Effector CD4-positive, alpha-beta T cell (primary cell): ENCODE results near the gene DDI1. TPM values are rescaled to one million over a fixed set of nuclear protein-coding genes. Genes with fewer than 3 reads are reported as not detected.

Experiments used
- DNase-seq: peaks from one replicate; pipeline ENCODE4 v3.0.0-alpha.2; 2020
- total RNA-seq: gene quantifications from one replicate; lab custom pipeline; 2026; lab: John Stamatoyannopoulos, UW

Gene DDI1
- not detected for total RNA-seq

DNA sequence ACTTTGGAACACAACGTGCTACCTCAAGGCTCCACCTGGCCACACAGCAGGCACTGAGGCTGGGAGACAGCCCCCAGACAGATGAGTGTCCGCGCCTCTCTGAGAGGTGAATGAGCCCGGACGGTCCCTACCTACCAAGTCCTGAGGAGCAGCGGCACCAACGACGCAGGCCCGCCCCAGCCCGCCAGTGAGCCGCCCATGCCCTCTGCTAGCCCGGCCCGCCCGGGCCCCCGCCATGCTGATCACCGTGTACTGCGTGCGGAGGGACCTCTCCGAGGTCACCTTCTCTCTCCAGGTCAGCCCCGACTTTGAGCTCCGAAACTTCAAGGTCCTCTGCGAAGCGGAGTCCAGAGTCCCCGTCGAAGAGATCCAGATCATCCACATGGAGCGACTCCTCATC, at the start of gene DDI1:
TSS of gene DDI1 (plus strand) at position 53 of the 400 bp plus-strand sequence. CDS start at position 236, 183 bp downstream.
- DNase-seq = no peak

DNA sequence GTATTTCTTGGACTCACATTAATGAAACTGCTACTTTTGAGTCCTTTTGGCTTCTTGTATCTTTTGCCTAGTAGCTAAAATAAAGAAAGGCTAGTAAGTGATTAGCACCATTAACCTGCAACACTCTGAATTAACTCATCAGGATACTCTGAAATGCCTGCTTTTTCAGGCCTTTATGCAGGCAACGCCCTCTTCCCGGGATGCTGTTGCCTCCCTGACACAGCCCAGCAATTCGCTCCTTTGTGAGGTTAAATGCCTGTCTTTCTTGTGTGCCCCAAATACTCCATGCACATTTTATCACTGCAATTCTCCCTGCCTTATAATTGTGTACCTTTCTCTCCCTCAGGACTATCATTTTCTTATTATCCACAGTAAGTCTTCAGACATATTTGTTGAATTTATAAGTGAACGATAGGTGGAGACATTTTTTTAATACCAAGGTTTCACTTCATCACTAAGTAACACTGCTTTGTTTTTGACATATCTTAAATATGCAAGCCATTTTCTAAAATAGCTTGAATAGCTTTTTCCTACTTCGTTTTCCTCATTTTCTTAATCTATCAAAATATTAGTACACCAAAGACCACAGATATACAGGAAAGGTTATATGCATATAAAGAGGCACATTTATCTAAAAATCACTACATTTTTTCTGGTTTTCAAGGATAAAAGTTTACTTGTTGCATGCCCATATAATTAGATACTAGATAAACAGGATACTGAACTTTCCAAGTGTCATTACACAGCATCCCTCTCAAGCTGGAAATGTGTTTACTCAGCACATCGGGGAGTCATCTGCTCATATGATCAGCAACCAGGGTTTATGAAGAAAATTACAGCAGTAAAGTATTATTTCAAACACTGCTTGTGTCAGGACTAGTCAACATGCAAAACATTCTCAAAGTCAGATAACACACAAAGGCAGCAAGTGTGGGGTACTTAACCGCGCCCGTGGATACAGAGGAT, 48.5 kb upstream of the DDI1 start:
- no peak for DNase-seq

DNA sequence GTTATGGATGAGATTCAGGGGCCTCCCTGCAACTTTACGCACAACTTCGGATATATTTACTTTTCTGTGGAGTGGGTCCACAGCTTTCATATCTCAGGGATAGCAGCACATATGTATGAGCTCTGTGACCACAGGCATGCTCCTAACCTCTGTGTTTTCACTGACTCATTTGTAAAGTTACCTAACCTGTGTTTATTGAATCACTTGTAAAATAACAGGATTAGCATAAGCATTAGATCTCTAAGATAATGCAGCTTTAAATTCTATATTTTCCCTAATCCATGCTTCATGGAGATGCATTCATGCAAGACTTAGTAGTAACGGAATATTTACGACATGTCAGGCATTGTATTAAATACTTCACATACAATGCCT, 47.9 kb upstream of the DDI1 start:
- no peak for DNase-seq

DNA sequence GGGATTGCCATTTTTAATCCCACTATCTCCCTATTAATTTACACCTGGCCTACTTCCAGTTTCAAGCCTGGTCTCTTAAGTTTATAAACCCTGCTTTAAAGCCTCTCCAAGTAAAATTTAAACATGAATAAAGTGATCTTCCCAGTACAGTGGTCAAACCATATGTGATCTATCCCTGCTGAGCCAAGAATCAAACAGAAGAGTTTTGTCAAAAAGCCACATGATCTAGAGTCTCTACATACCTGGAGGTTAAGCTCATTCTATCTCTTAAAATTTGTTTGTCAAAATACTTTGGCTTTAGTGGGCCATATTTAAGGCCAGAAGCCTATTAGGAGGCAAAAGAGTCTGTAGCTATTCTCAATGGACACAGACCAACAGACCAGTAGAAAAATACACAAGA, 42.9 kb upstream of the DDI1 start:
- DNase-seq = no peak

DNA sequence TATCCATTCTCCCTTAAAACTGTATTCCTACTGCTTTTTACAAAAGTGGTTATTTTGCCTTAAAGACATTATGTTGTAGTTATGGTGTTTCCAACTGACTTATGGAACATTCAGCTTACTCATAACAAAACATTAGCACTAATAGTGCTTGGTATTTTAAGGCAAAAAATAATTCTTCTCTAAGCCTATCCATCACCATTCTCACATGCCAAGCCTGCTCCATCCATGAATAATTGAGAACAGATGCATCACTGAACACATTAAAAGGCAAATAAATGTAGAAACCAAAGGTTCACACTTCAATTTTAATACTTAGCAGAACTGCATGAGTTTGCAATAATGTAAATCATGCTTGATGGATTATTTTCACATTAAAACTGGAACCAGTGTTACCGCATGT, 42.3 kb upstream of the DDI1 start:
- no peak for DNase-seq

DNA sequence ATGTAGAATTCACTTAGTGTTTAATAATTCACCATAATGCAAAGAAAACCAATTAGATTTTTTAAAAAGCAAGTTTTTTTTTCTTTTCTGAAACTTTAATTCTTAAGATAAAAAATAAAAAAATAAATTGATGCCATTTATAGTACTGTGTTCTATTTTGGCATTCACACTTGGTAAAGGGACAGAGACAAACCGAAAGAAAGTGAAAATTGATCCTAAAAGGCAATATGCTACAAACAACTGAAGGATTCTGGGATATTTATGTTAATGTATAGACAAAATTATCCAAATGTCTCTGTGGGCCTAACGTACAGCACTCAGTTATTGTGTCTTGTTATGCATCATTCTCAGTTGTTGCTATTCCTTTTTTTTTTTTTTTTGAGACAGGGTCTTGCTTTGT, 41.9 kb upstream of the DDI1 start:
- no peak for DNase-seq

DNA sequence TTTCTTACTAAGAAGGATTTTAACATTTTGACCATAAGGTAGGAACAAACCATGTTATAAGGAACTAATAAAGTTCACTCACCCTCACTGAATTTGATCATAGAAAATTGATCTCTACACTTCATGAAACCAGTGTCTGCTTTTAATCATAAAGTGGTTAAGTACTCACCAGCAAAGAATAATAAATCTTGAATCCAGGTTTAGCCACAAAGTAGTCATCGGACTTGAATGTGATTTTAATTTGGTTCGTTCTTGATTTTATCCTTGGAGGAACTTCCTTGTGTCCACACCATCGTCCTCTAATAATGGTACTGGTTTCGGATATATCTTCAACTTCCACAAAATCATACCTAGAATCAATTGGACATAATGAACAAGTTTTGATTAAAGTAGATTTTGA, 40.5 kb upstream of the DDI1 start:
- no peak for DNase-seq

DNA sequence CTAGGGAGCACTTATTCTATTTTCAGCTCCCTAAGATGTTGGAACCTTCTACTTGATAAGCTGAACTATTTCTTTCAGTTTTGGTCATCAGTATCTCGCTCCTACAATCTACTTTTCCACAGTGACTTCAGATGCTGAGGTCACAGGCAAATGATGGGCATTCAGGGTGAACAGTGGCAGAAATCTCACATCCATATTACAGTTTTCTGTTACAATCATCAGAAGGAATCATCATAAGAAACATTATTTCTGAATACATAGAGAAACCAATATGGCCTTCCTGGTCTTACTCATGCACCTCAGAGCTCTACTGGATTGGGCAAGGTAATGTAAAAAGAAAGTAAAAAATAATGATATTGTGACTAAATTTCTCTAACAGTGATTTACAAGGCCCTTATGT, 39.4 kb upstream of the DDI1 start:
- no peak for DNase-seq

DNA sequence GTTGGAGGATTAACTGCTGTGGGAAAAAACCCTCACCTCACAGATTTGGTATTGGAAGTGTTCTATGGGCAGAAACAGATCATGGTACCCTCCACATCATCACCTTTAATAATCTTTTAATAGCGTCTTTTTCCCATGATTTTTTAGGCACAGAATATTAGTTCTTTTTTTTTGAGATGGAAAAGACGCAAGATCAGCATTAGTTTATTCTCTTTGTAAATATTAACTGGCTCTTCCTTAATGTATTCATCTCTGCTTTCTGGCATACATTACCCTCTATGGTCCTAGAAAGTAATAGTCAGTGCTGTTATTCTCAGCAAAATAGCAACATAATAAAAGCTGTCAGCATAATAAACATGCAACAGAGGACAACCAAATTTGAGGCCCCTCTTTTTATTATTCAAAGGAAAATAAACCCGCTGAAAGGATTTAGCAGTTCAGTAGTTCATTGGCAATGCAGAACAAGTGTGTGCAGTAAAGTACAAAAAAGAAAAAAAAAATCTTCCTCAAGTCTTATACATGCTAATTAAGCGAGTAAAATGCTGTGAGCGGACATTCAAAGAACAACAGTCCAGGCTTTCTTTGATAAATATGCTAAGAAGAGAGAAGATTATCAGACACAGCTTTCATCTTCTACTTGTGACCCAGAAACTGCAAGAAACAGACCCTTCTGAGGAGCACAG, 37.5 kb upstream of the DDI1 start:
- no peak for DNase-seq

DNA sequence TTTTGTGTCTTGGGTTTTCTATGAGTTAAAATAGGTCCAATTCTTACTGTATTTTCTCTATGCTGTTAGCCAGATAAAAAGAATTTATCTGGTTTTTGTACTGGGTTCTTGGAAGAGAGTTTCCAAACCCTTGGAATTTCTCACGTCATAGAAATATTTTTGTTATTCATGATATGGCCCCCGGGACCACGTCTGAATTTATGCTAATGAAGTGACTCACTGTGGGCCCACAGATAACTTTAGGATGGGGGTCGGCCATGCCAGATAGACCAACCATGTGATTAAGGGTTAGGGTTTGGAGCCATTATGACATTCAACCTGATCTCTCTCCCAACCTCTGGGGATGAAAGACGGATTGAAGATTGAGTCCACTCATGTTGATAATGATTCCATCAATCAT, 35.6 kb upstream of the DDI1 start:
- no peak for DNase-seq

DNA sequence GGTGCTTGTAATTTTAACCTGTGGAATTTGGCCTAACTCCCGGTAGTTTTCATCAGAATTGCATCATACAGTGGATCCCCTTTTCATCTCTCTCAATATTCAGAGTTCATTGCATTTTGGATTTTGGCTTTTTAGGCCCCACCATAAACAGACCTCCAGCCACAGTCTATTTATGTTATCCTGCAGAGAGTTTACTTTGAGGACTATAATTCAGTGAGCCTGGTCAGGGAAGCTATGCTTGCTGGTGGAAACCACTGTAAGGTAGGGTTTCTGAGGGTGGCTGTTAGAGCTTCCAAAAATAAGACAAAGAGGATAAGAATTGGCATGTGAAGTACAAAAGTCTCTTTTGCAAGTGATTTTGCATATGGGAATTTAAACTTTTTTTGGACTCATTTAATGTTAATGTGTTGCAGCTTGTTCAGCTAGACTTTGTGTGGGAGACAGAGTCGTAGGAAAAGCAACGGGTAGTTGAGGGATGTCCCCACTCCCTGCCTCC, 34.8 kb upstream of the DDI1 start:
- no peak for DNase-seq

DNA sequence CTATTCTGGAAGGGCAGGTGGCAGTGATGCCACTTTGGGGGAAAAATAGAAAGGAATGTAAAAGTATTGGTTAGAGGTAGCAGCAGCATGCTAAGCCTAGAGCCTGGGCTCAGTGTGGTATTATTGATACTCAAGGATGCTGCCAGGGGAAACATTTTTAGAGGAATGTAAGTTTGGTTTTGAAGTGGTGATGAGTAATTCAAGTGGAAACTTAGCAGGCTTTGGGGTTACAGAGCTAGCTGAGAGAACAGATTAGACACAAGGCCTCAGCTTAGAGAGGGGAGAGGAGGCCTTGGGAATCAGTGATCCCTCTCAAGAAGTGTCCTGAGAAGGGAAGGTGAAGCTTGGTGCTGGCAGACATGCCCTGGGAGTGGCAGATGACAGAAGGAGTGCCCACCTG, 32.9 kb upstream of the DDI1 start:
- no peak for DNase-seq

DNA sequence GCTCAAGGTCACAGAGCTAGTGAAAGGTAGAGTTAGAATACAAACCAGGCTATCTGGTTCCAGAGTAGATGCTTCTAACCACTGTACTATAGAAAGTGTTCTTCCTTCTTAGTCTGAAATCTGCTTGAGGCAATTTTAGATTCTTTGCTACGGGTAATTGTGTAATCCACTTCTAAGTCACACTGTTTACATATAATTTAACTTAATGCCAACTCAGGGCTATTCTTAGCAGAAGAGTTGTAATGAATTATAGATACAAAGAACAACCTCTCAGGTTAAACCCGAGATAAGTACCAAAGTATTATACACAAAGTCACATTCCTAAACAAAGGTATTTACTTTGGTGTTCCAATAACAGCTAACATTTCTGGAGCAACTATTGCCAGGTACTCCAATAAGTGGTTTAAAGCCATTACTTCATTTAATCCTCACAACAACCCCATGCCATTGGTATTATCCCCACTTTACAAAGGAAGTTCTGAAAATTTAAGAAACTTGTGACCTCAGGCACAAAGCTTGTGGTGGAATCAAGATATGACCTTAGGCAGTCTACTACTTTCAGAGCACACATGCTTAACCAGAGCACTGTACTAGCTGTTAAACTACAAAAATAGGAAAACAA, 31.1 kb upstream of the DDI1 start:
- DNase-seq = no peak

DNA sequence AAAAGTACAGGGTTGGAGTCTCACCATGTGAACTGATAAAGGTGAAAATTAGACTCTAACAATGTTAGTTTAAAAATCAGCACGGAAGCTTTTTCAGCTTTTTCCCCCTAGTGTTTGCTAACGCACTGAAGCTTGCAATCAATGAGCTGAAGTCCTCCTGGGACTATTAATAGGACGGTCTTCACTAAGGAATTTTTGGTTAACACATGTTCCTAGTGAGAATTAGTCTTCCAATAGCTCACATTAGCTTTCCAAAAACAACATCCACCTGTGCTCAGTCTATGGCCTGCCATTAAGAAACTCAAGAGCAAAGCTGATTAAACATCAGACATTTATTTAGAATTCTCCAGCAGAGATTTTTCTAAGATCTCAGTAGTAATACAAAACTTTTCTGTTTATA, 26.7 kb upstream of the DDI1 start:
- DNase-seq = no peak

DNA sequence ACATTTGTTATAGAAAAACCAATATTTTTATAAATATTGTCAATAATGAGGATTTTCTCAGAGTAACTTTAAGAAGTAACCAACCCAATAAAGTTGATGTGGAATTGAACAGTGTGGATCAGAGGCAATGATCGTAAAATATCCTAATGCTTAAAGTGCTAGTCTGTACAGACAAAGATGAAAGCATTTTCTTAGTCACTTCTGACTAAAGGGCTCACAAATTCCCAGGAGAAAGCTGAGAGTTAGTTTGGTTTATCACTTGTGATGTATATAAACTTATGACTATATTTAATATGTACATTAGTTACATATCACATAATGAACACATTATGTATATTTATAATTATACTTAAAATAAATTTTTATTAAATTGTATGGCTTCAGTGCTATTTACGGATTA, 25.4 kb upstream of the DDI1 start:
- DNase-seq = no peak

DNA sequence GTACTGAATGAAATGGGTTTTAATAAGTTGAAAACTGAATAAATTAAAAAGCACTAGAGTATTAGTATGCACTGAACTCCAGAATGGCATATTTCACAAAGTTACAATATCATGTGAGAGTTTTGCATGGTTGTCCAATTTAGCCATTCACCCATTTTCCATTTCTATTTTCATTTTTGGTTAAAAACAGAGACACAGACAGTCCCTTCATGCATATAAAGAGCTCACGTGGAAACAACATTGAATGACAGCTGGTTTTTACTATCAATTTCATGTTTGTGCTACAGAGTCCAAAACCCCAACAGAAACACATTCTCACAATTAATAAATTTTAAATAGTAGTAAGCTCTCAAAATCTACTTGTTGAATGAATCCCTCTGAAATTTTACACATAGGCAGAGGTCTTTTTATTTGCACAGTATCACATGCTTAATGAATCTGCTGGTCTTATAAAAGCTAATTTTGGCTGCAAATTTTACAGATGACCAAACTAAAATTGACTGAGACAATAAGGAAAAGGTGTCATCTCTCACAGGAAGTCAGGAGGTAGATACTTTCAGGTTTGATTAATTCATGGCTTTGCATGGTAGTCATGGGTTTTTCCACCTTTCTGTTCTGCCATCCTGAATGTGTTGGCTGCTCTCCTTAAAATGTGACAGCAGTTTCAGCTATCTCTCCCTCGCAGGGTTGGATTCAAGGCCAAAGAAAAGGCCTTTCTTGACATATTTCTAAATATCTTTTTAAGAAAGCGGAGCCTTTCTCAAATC, 20.6 kb upstream of the DDI1 start:
- no peak for DNase-seq

DNA sequence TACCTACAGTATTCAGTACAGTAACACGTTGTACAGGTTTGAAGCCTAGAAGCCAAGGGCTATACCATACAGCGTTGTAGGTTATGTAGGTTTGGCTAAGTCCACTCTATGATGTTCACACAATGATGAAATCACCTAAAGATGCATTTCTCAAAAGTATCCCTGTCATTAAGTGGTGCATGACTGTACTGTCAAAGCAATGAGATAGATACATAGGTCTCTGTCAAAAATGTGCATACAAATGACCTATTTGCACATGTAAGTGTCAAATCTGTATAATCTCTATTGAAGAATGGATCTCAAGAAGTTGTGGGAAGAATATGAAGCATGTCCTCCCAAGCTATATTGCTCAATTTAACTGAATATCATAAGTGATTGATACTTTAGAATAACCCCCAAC, 11.9 kb upstream of the DDI1 start:
- no peak for DNase-seq

DNA sequence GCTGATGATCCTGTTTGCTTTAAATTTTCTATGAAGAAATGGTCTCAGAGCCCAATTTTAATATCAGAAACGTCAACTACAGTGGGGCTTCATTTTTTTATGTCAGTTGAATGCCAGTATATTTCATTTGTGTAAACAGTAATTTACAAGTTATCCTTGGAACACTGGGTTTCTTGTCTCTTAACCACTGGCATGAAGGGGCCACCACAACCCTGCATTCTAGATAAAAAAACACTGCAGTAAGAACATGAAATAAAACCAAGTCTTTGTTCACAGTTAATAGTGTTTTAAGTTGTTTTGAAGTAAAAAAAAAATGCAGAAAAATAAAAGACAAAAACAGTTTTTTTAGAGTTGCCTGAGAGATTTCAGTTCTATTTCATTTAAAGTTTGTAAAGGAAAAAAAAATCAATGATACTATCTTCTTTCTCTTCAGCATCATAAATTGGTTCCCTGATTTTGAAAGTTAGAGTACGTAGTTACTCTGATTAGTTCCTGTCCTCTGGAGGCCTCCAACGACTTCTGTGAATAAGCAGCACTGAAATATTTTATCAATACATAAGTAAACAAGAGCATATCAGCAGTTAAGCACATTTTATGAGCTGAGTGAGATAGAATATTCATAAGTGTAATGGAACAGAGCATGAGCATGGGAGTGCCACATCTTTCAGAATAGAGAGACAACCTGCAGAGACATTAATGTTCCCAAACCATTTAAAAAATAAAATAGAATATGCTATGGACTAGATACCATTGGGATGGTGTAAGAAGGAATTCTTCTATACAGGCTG, 7.8 kb upstream of the DDI1 start:
- no peak for DNase-seq

DNA sequence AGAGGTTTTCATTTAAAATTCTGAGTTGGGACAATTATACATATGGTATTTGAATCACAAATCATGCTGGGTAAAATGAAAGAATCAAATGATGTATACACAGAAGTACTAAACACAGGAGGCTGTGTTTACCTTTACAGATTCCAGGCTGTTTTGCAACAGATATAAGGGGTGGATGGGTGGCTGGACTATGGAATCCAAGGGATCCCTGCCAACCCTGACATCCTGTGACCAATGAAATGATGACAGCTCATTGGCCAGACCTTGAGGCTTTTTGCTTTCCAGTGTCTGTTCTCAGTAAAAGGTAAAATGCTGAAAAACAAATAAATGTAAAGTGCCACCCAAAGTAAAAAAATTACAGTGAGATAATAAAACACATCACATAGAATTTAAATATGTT, 3.3 kb upstream of the DDI1 start:
- no peak for DNase-seq

DNA sequence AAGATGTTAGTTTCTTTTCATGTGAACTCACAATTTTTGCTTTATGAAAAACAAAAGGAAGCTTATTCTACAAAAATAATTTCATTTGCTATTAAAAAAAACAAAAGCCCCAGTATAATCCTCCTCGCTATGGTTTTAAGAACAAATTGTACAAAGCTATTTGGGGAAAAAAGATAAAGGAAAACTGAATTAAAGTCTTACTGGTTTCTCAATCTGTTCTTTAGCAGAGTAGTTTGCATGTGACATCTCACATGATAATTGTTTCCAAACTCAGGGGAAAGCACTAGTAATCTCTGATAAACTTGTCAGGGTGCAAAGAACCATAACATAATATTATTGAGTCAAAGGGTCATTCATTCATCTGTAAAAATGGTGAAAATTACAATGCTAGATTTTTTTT, 2.9 kb upstream of the DDI1 start:
- DNase-seq = no peak

DNA sequence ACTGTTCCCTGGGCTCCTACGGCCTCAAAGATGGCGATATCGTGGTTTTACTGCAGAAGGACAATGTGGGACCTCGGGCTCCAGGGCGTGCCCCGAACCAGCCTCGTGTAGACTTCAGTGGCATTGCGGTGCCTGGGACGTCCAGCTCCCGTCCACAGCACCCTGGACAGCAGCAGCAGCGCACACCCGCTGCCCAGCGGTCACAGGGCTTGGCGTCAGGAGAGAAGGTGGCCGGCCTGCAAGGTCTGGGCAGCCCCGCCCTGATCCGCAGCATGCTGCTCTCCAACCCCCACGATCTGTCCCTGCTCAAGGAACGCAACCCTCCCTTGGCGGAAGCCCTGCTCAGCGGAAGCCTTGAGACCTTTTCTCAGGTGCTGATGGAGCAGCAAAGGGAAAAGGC, 555 bp downstream of the DDI1 start:
- DNase-seq = no peak

DNA sequence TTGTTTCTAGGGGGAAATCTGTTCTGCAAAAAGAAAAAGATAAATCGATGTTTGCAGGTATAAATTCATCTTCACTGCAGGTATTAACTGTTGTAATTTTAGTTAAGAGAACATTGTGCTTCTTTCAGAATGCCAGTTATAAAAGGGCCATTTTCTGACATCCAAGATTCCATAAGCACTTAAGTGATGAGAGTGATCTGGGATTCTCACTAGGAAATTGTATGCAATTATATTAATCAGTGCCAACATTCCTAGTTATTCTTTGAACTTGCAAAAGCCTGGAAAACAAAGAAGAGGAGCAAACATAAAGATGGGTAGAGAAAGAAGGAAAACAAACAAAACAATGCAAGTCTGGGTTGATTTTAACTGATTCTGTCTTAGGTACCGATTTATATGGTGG, 5.4 kb downstream of the DDI1 start:
- DNase-seq = no peak
